PC-3 (cell line): ENCODE results near the gene FAM98B.

Source experiments
- CTCF ChIP-seq: fragments of 300-600 bp; sonication (generic); conservative IDR thresholded peaks from 2 replicates; pipeline ENCODE4 v1.5.1; 2017; ENCODE audit warnings: antibody characterized with exemption, low read depth, mild to moderate bottlenecking, low read length
- EZH2 ChIP-seq: fragments of 300-600 bp; sonication (generic); IDR thresholded peaks from one replicate; pipeline ENCODE4 v1.6.1; 2017; ENCODE audit warnings: antibody characterized with exemption, mild to moderate bottlenecking, low read length; ENCODE audit not compliant: unreplicated experiment
- EZH2phosphoT487 ChIP-seq: fragments of 300-600 bp; sonication (generic); IDR thresholded peaks from 2 replicates; pipeline ENCODE4 v1.6.1; 2018; ENCODE audit warnings: mild to moderate bottlenecking, antibody characterized with exemption, low read length, borderline replicate concordance

GRCh38 chr15:38536201-38536676 lies 82.3 kb downstream of the FAM98B start:
- TF ChIP-seq EZH2 (no peak), EZH2phosphoT487 (no peak), CTCF (no peak)
